GM12892 (cell line): Measurements from ENCODE around the gene DNASE2.
"Not testable (repeated sequence)": the region's sequence is repeated elsewhere in the genome, so short reads cannot be mapped to it uniquely, and the experiment has no call there.

ENCODE experiments used
- DNase-seq: peaks from one replicate; pipeline ENCODE4 v3.0.0; 2011; ENCODE audit not compliant: insufficient read length
- FAIRE-seq: peaks from 2 replicates; lab custom pipeline; 2011; peaks lifted over from hg19 to GRCh38; lab: Jason Lieb, UNC
- POLR2A ChIP-seq: IDR thresholded peaks from 2 replicates; pipeline ENCODE4 v1.6.1; 2011; ENCODE audit warnings: low read depth, low read length, control low read depth
- POLR2AphosphoS5 ChIP-seq: IDR thresholded peaks from 2 replicates; pipeline ENCODE4 v1.6.1; 2011; ENCODE audit warnings: low read depth, low read length, control low read depth
- TAF1 ChIP-seq: IDR thresholded peaks from 2 replicates; pipeline ENCODE4 v1.6.1; 2011; ENCODE audit warnings: low read depth, mild to moderate bottlenecking, control low read depth, low read length, borderline replicate concordance

The DNASE2 gene

DNA sequence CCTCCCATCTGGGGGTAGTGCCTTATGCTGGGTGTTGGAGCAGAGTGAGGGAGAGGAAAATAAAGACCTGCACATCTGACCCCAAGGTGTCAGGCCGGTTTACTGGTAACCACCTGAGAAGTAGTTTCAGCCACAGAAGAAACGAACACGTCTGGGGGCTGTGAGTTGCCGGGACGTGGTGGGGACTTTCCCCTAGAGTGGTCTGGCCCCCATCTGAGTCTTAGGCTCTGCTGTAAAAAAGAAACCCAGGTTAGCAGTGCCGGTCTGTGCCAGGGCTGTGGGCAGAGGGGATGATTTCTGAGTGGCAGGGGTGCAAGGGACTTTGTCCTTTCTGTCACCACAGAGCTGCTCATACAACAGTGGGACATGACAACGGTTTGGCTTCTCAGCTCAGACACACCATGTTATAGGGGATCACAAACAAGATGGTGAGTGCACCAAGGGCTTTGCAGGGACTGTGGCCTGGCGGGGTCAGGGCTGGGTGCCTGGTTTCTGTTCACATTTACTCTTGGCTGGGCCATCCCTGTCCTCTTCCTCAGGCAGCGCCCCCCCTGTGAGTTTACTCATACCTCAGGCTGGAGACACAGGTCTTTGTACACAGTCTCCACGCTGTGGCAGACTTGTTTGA lies 18.8 kb upstream of the DNASE2 start:
- no peak for TF ChIP-seq TAF1
- TF ChIP-seq POLR2A = no peak
- no peak for TF ChIP-seq POLR2AphosphoS5
- FAIRE-seq (peak; percentile 87), DNase-seq (peak; percentile 70)

DNA sequence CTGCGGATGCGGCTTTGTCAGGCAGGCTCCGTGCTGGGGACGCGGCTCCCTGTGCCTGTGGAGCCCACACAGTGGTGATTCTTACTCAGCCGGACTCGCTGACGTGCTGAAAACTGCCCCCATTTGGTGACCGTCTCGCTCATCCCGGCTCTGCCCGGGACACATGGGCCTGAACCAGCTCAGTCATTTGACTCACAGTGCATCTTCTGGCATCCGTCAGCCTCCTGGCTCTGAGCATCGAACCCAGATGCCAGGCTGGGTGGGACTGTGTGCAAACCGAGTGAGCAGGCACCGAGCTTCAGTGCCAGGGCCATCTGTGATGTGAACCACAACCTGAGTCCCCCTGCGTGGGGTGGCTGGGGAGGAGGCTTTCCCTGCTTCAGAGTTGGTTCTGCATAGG lies 15.2 kb upstream of the DNASE2 start:
- DNase-seq (no peak), FAIRE-seq (no peak)
- no peak for TF ChIP-seq POLR2AphosphoS5
- TF ChIP-seq TAF1 = no peak

DNA sequence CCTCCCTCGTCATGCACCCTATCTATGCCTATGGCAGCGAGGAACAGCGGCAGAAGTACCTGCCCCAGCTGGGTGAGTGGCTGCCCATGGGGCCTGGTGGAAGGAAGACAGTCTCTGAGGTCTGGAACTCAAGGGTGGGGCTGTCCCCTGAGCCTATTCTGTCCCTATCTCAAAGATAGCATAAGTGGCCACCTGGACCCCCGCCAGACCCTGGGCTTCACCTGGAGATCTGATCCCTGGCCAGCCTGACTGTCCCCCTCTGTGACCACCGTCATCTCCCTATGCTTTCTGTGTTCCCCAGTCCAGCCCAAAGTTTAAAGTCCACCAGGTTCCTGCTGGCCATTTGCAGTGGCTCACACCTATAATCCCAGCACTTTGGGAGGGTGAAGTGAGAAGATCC lies 12.3 kb upstream of the DNASE2 start:
- TF ChIP-seq TAF1 (no peak), POLR2A (no peak), POLR2AphosphoS5 (no peak)
- no peak for DNase-seq
- no peak for FAIRE-seq

DNA sequence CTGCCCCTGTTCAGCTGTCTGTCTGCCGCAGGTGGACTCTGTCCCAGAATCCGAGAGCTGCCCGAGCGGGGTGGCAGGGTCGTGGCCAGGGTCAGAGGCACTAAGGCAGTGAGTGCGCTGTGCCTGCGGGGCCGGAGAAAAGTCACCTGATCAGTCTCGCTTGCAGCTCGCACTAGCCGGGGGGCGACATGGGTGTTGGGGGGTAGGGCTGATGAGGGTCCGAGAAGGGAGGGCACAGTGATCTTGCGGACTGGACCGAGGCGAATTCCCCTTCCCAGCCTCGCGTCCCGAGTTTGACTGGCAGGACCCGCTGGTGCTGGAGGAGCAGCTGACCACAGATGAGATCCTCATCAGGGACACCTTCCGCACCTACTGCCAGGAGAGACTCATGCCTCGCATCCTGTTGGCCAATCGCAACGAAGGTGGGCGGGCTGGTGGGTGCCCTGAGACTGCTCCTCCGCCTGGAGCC lies 10.3 kb upstream of the DNASE2 start:
- no peak for TF ChIP-seq POLR2AphosphoS5
- no peak for TF ChIP-seq POLR2A
- no peak for TF ChIP-seq TAF1
- FAIRE-seq (peak; percentile 54), DNase-seq (no peak)

DNA sequence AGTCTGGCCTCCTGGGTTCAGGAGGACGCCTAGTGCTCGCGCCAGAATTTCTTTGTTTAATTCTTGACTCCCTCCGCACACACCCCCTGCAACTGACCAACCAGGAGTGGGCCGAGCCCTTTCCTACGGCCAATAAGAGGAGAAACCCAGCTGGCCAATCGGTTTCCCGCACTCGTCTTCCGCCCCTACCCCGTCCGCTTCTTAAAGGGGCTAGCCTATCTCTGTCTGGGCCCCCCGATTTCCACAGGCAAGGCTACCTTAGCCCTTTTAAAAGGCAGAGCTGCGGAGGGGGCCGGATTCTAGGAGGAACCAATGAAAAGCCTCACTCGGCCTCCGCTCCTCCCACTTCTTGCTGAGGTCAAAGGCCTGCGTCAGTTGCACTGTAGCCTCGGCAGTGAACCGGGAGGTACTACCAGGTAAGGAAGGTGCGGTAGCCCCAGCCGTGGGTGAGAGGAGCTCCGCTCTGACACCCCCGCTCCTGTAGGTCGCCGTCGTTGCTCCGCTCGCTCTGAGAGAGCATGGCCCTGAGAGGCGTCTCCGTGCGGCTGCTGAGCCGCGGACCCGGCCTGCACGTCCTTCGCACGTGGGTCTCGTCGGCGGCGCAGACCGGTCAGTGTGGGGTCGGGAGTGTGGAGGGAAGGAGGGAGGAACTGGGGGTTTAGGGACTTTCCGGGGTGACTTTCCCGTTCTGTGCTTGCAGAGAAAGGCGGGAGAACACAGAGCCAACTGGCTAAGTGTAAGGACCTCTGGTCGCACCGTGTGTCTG lies 9.7 kb upstream of the DNASE2 start, which contains the start of gene GCDH:
Gene GCDH, plus strand, starts transcription at position 374 of the 766 bp plus-strand sequence. Its CDS starts 145 bp downstream, at position 519.
- peak; percentile 92 for TF ChIP-seq POLR2AphosphoS5
- peak; percentile 68 for TF ChIP-seq TAF1
- TF ChIP-seq POLR2A = peak; percentile 93
- FAIRE-seq = peak; percentile 95
- peak; percentile 91 for DNase-seq

DNA sequence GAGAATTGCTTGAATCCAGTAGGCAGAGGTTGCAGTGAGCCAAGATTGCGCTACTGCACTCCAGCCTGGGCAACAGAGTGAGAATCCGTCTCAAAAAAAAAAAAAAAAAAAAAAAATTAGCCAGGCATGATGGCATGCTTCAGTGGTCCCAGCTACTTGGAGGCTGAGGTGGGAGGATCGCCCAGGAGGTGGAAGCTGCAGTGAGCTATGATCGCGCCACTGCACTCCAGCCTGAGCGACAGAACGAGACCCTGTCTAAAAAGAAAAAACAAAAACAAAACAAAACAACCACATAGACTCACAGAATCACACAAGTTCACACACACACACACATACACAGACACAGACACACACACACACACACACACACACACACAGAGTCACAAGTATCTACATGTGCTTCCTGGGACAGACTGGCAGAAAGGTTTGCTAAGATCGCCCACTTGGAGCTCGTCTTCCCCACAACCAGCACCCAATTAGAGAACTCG lies 9.1 kb upstream of the DNASE2 start:
- not testable (repeated sequence) for FAIRE-seq, DNase-seq

DNA sequence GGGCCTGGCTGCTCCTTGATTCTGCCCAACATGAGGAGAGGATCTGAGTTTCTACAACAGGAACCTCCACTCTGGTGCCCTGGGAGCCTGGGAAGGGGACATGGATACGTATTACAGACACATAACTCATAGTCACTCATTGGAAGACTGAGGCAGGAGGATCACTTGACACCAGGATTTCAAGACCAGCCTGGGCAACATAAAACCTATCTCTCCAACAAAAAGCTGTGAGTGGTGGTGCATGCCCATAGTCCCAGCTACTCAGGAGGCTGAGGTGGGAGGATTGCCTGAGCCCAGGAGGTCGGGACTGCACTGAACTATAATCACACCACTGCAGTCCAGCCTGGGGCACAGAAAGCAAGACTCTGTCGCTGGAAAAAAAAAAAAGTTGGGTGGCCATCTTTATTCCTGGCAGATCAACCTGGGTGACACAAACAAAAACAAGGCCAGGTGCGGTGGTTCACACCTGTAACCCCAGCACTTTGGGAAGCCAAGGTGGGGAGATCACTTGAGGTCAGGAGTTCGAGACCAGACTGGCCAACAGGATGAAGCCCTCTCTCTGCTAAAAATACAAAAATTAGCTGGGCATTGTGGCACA lies 6.9 kb upstream of the DNASE2 start:
- FAIRE-seq (no peak), DNase-seq (no peak)
- no peak for TF ChIP-seq TAF1
- no peak for TF ChIP-seq POLR2AphosphoS5
- TF ChIP-seq POLR2A = no peak

DNA sequence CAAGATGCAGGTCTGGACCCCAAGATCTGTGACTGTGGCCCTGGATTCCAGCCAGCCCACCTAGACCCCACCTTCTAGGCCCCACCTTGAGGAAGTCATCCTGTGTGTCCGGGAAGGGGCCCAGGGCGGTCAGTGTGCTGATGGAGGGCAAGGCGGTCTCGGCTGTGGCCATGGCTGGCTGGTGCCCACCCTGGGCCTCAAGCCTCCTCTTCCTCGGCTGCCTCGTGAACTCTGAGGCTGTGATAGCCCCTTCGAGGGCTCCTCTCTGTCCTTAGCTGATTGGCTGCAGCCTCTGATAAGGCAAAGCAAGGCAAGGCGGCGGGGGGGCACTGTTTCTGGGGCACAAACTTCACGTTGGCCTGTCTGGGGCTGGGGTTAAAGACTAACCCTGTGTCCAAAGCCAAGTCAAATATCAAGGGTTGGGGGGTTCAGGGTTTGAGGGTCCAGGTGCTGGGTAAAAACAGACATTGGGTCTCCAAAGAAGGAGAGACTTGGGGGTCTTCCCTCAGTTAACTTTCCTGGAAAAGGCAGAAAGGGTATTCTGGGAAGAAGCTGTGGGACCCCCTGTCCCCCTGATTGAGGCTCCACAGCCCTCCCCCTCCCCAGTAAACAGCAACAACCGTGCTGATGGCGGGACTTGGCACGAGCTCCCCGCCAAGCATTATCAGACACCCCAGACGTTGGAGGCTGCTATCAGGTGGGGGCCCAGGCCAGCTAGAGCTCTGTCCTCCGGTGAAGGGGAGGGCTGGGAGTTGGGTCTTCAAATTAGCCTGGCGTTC lies 5.9 kb upstream of the DNASE2 start, which contains the start of gene KLF1:
Gene KLF1, minus strand, starts transcription at position 233 of the 779 bp plus-strand sequence. Its CDS starts 61 bp downstream, at position 172.
- DNase-seq (no peak), FAIRE-seq (no peak)
- no peak for TF ChIP-seq POLR2A
- TF ChIP-seq POLR2AphosphoS5 = no peak
- no peak for TF ChIP-seq TAF1

DNA sequence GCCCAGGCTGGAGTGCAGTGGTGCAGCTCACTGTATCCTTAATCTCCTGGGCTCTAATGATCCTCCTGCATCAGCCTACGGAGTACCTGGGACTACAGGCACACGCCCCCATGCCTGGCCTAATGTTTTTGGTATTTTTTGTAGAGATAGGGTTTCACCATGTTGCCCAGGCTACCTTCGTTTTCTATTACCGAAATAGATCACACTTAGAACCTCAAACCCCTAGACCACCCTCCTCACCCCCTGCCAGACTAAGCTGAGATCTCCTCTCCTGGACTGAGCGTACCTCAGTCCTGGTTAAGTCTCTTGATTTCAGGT lies 5.4 kb upstream of the DNASE2 start:
- DNase-seq (no peak), FAIRE-seq (no peak)
- TF ChIP-seq POLR2AphosphoS5 = no peak
- no peak for TF ChIP-seq POLR2A
- TF ChIP-seq TAF1 = no peak

DNA sequence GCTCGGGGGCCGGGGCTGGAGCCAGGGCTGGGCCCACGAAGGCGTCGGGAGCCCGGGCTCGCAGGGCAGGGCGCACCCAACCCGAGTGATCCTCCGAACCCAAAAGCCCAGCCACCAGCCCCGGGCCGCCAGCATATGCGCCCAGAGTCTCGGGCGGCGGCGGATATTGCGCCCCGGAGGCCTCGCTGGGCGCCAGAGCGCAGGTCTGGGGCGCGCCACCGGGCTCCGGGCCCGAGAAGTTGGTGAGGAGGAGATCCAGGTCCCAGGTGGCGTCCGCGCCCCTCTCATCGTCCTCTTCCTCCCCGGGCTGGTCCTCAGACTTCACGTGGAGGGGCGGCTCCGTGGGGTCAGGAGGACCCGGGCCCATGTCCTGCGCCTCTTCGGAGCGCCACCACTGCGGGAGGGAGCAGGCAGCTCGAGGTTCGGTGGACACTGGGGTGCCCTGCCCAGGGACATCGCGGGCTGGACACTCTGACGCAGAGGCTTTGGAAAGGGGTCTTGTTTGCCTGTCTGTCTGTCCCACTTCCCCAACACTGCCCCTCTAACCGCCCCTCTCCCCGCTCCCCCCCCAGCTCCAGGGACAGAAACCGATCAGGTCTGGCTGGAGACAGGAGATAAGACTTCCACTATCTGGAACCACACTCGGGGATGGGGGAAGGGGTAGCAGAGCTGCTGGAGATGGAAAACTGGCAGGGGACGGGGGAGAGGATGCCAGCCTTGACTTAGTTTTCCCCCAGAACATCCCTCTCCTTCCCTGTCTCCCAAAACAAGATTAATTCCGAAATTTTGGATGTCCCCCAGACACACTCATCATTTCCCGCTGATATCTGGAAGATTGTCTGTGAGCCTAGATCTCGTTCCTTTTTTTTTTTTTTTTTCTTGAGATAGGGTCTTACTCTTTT lies 4.8 kb upstream of the DNASE2 start:
- TF ChIP-seq TAF1 (no peak), POLR2A (no peak), POLR2AphosphoS5 (no peak)
- DNase-seq = no peak
- no peak for FAIRE-seq
